HUES48 (cell line): Measurements from ENCODE around the gene GRB2.
"Not testable (repeated sequence)": the region's sequence is repeated elsewhere in the genome, so short reads cannot be mapped to it uniquely, and the experiment has no call there.

Experiments
- H3K27ac ChIP-seq: one replicate; pipeline ENCODE4 v1.7.0; 2013; ENCODE audit warnings: low read depth, low read length, inconsistent platforms
- H3K27me3 ChIP-seq: 2 replicates; pipeline ENCODE4 v1.6.1; 2013; ENCODE audit warnings: mild to moderate bottlenecking, low read length; ENCODE audit not compliant: control insufficient read depth, insufficient read depth
- H3K36me3 ChIP-seq: 2 replicates; pipeline ENCODE4 v1.6.1; 2013; ENCODE audit warnings: low read length; ENCODE audit not compliant: control insufficient read depth, insufficient read depth
- H3K4me1 ChIP-seq: 2 replicates; pipeline ENCODE4 v1.6.1; 2013; ENCODE audit warnings: mild to moderate bottlenecking, low read length; ENCODE audit not compliant: control insufficient read depth, insufficient read depth
- H3K4me3 ChIP-seq: 2 replicates; pipeline ENCODE4 v1.5.1; 2013; ENCODE audit warnings: mild to moderate bottlenecking, low read depth, low read length
- H3K9ac ChIP-seq: 2 replicates; pipeline ENCODE4 v1.6.1; 2013; ENCODE audit warnings: mild to moderate bottlenecking, low read depth, low read length, moderate library complexity
- H3K9me3 ChIP-seq: 2 replicates; pipeline ENCODE4 v1.6.1; 2013; ENCODE audit warnings: low read length; ENCODE audit not compliant: control insufficient read depth, insufficient read depth

The GRB2 gene

DNA sequence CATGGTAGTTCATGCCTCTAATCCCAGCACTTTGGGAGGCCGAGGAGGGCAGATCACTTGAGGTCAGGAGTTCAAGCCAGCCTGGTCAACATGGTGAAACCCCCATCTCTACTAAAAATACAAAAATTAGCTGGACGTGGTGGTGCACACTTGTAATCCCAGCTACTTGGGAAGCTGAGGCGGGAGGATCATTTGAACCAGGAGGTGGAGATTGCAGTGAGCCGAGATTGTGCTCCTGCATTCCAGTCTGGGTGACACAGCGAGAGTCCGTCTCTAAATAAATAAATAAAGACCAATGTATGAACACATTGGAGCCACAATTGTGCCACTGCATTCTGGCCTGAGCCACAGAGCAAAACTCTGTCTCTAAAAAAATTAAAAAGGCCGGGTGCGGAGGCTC is 31.9 kb upstream of the GRB2 start:
- H3K4me1 ChIP-seq, H3K27me3 ChIP-seq, H3K4me3 ChIP-seq, H3K9me3 ChIP-seq, H3K27ac ChIP-seq, H3K36me3 ChIP-seq, H3K9ac ChIP-seq: not testable (repeated sequence)

DNA sequence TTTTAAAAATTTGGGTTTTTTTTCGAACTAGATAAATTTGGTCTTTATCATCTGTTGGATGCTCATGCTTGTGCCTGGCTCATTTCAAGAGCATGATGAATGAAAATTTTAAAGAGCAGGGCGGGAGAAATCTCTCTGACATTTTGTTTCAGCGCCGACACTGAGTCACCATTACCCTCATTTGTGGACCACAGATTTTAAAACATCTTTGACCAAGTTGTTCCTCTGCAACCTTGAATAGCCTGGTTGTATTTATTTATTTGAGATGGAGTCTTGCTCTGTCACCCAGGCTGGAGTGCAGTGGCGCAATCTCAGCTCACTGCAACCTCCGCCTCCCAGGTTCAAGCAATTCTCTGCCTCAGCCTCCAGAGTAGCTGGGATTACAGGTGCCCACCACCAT is 29.0 kb upstream of the GRB2 start:
- not testable (repeated sequence) for H3K4me1 ChIP-seq, H3K4me3 ChIP-seq

GRCh38 chr17:75433218-75433783 is 27.8 kb upstream of the GRB2 start:
- Histone ChIP-seq H3K4me1 (no peaks in the 10 kb centered on the region), H3K27ac (no peak overlapping the region), H3K36me3 (no peaks in the 10 kb centered on the region), H3K9ac (no peak overlapping the region), H3K27me3 (no peaks in the 10 kb centered on the region), H3K9me3 (no peaks in the 10 kb centered on the region), H3K4me3 (no peak overlapping the region)

More for the DNA sequence above, 29.0 kb upstream of the GRB2 start:
- H3K9ac ChIP-seq, H3K36me3 ChIP-seq, H3K27ac ChIP-seq, H3K9me3 ChIP-seq, H3K27me3 ChIP-seq: not testable (repeated sequence)

DNA sequence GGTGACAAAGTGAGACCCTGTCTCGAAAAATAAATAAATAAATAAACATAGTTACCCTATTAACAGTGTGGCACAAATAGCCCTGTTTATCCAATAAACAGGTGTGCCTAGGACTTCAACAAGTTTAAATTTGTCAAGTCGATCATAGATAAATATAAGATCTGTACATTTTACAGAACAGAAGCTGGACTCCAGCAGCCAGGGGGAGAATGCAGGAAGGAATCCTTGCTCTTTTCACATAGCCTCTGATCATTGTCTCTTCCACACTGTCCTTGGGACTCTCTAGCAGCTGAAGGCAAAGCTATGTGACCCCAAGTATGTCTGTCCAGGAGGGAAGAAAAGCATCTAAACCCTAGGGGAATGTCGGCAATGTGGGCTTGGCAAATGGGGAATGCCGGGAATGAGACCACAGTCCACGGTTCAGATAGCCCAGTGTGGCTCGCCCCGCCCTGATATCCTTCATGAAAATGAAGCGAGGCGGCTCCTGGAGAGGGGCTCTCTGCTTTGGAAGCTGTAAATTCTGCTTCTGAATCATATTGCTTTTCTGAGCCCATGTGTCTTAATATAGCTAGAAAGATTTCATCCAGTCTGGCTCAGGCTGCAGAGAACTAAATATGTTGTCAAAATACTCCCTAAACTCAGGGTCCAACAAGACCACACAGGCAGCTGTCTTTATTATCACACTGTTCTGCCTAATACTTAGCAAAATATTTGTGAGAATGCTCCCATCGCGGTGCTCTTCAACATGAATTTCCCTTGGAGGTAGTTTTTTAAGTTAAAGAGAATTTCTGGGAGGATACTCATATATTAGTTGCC is 24.9 kb upstream of the GRB2 start:
- Histone ChIP-seq H3K27ac (no peak overlapping the region), H3K36me3 (no peaks in the 10 kb centered on the region), H3K27me3 (no peaks in the 10 kb centered on the region), H3K4me3 (no peak overlapping the region), H3K9ac (0 out of 2 replicates have a peak overlapping the region, but pooled peaks have one; percentile 7), H3K9me3 (no peaks in the 10 kb centered on the region), H3K4me1 (no peaks in the 10 kb centered on the region)

DNA sequence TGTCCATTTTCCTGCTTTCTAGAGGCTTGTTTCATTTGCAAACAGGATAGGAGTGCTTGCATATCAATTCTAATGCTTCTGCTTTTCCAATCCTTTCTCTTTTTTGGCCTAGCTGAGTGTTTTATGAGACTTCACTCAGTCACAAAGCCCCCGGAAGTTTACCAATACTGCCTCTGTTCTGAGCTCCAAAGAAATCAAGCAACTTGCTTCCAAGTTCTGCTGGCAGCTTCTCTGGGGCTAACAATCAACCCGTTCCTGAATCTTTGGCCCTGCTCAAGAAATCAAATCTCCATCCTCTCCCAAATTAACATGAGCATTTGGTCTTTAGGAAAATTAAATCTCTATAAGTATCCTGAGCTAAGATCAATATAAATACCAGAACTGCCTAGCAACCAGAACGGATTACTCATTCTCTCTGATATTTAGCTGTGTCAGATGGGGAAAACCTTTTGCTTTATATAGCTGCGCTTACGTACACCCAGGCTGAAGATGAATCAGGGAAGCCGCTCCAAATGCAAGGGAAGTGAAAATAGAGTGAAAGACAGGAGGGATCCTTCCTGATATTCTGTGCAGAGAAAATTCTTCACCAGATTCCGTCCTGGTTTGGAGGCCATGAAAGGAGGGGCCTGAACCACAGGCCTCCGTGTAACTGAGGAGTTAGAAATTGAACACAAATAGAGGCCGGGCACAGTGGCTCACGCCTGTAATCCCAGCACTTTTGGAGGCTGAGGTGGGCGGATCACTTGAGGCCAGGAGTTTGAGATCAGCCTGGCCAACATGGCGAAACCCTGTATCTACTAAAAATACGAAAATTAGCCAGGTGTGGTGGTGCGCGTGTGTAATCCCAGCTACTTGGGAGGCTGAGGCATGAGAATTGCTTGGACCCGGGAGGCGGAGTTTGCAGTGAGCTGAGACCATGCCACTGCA is 23.3 kb upstream of the GRB2 start:
- H3K4me1 ChIP-seq: no peaks in the 10 kb centered on the region
- H3K27ac ChIP-seq: no peak overlapping the region
- H3K27me3 ChIP-seq: no peaks in the 10 kb centered on the region
- no peak overlapping the region for H3K4me3 ChIP-seq
- no peaks in the 10 kb centered on the region for H3K36me3 ChIP-seq
- H3K9me3 ChIP-seq: no peaks in the 10 kb centered on the region
- no peak overlapping the region for H3K9ac ChIP-seq

DNA sequence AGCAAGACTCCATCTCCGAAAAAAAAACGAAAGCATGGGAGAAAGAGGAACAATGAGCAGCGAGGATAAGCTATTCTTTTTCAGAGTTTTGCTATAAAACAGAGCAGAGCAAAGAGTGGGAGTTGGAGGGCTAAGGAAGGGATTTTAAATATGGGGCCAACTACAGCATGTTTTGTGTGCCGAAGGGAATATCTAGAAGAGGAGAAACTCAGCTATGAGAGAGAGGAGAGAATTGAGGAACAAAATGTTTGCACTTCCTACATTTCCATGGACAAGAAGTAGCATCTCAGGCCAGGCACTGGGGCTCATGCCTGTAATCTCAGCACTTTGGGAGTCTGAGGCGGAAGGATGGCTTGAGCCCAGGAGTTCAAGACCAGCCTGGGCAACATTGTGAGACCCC is 13.1 kb upstream of the GRB2 start:
- Histone ChIP-seq H3K27ac (no peak overlapping the region), H3K9me3 (no peaks in the 10 kb centered on the region), H3K4me3 (no peak overlapping the region), H3K4me1 (no peaks in the 10 kb centered on the region), H3K9ac (no peak overlapping the region), H3K27me3 (no peaks in the 10 kb centered on the region), H3K36me3 (no peaks in the 10 kb centered on the region)

DNA sequence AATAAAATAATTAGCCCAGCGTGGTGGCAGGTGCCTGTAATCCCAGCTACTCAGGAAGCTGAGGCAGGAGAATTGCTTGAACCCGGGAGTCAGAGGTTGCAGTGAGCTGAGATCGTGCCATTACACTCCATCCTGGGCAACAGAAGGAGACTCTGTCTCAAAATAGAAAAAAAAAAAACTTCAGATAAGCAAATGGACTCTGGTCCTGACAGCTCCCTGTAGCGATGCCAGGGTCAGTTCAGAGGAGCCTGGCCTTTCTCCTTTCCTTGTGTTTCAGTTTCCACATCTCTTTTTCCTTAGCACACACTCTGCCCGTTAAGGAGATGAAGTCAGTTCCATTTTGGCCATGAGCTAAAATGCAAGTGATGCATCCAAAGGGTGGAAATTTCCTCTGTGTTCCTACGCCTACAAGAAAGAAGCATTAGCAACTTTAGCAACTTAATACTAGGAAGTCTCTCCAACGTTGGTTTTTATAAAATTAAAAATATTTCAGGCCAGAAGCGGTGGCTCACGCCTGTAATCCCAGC is 11.6 kb upstream of the GRB2 start:
- Histone ChIP-seq H3K36me3 (no peaks in the 10 kb centered on the region), H3K4me1 (peaks cover 4% of the 10 kb centered on the region; the same call in 1 of the 2 replicates), H3K27ac (no peak overlapping the region), H3K9me3 (no peaks in the 10 kb centered on the region), H3K9ac (no peak overlapping the region), H3K27me3 (no peaks in the 10 kb centered on the region), H3K4me3 (no peak overlapping the region)

GRCh38 chr17:75416006-75416405 is 10.5 kb upstream of the GRB2 start:
- Histone ChIP-seq H3K9me3 (no peaks in the 10 kb centered on the region), H3K9ac (no peak overlapping the region), H3K4me1 (peaks cover 6% of the 10 kb centered on the region; the same call in 1 of the 2 replicates), H3K27me3 (no peaks in the 10 kb centered on the region), H3K4me3 (no peak overlapping the region), H3K36me3 (no peaks in the 10 kb centered on the region), H3K27ac (no peak overlapping the region)

- Histone ChIP-seq H3K36me3 (no peaks in the 10 kb centered on the region), H3K27me3 (no peaks in the 10 kb centered on the region), H3K4me1 (peaks cover 6% of the 10 kb centered on the region; the same call in 1 of the 2 replicates), H3K9ac (no peak overlapping the region), H3K4me3 (no peak overlapping the region), H3K27ac (no peak overlapping the region), H3K9me3 (no peaks in the 10 kb centered on the region)
These were observed 9.0 kb upstream of the GRB2 start for GRCh38 chr17:75414488-75414887.

DNA sequence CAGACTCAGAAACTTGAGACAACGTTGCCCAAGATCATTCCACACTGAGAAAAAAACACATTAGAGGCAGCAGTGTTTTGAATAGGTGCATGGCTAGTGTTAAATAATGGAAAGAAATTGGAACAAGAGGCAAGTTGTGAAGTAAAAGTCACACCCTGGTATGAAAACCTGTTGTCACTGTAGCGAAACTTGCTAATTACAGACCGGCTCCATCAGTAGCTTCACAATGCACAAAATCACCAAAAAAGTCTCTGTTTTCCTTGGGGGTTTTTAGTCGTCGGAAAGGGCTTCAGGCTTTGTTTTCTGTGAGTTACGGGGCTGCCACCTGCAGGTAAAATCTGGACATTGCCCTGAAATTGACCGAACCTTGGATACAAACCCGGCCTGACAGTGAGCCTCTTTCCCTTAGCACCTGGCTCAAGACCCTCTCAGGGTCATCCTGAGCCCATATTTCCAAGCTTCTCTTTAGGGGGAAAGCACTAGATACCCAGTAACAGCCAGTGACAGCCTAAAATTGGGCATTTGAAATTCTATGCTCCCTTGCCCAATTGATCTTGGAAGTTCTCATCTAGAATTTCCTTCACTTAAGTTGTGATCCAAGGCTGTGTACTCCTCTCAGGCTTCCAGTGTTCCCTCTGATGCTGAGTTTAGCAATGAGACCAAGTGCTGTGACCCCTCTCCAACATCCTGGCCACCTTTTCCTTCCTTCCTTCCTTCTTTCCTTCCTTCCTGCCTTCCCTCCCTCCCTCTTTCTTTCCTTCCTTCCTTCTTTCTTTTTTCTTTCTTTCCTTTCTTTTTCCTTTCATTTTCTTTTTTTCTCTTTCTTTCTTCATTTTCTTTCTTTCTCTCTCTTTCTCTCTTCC is 7.2 kb upstream of the GRB2 start:
- Histone ChIP-seq H3K9ac (no peak overlapping the region), H3K9me3 (no peaks in the 10 kb centered on the region), H3K4me1 (peaks cover 6% of the 10 kb centered on the region; the same call in 1 of the 2 replicates), H3K36me3 (no peaks in the 10 kb centered on the region), H3K27me3 (no peaks in the 10 kb centered on the region), H3K4me3 (no peak overlapping the region), H3K27ac (no peak overlapping the region)
